TTC549 (cell line): ENCODE measurements around the gene ACTN1.
"Not testable (repeated sequence)": the region's sequence is repeated elsewhere in the genome, so short reads cannot be mapped to it uniquely, and the experiment has no call there.

Source experiments
- FAIRE-seq: peaks from 2 replicates; lab custom pipeline; 2012; peaks lifted over from hg19 to GRCh38; lab: Jason Lieb, UNC

The ACTN1 gene

DNA sequence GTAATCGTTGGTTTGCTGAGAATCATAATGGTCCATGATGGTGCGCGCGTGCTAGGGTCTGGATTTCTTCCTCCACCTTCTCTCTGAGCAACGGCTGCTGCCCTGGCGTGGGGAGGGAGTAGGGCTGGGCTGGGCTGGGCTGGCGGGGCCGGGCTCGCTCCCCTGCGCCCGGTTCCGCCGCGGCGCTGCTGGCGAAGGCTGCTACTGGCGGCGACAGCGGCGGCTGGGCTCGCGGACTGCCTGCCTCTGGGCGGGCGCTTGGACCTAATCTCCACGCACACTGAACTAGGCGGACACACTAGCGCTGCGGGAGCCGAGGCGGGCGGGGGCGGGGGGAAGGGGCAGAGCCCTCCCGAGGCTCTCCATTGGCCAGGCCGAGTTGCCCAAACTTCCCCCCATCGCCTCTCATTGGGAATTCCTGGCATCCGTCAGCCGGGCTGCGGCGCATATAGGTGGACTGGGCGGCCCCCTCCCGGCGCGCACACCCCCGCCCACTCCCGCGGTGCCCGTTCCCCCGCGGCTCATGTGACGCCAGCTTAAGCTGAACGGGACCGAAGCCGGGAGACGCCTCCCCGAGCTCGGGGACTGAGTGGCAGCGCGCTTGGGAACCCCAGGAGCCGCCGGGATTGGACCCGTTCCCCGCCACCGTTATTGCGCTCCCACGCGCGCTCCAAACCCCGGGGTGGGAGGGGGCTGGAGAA, at the start of gene ACTN1:
Gene ACTN1, minus strand, starts transcription at position 282 of the 701 bp plus-strand sequence. Its CDS starts 246 bp downstream, at position 36.
- no peak for FAIRE-seq

GRCh38 chr14:69027242-69027913, 48.3 kb upstream of the ACTN1 start:
- no peak for FAIRE-seq

GRCh38 chr14:69023035-69023434, 43.9 kb upstream of the ACTN1 start:
- no peak for FAIRE-seq

DNA sequence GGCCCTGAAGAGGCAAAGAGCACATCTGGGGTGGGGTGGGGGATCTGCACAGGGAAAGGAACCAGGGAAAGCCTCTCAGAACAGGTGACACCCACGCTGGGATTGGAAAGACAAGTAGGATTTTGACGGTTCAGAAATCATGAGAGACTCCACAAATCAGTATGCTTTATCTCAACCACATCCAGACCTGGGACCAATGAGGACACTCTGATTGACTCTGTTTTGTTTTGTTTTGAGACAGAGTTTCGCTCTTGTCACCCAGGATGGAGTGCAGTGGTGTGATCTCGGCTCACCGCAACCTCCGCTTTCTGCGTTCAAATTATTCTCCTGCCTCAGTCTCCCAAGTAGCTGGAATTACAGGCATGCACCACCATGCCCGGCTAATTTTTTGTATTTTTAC, 43.0 kb upstream of the ACTN1 start:
- FAIRE-seq, result not testable (repeated sequence)

- no peak for FAIRE-seq
These were observed 38.6 kb upstream of the ACTN1 start for GRCh38 chr14:69017706-69018105.

DNA sequence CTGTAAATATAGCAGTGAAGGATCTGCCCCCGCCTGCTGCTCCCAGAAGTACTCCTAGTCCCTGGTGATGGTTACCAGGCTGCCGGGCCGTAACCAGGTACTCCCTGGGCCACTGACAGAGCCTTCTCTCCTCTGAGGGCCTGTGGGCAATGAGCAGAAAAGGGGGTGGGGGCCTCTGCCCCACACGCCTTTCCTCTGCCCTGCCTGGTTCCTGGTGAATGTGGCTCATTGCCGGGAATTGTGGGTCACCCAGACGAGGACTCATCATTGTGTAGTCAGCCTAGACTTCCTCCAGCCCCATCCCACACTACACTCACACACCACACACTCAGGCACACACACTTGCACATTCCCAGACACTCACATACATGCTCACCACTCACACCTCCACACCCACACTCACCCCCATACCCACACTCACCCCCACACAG, 35.7 kb upstream of the ACTN1 start:
- no peak for FAIRE-seq

- FAIRE-seq, result no peak
These were observed 35.1 kb upstream of the ACTN1 start for GRCh38 chr14:69013943-69014782.

- no peak for FAIRE-seq
These were observed 33.3 kb upstream of the ACTN1 start for GRCh38 chr14:69012256-69012953.

GRCh38 chr14:69010648-69011047, 31.5 kb upstream of the ACTN1 start:
- FAIRE-seq, result no peak

DNA sequence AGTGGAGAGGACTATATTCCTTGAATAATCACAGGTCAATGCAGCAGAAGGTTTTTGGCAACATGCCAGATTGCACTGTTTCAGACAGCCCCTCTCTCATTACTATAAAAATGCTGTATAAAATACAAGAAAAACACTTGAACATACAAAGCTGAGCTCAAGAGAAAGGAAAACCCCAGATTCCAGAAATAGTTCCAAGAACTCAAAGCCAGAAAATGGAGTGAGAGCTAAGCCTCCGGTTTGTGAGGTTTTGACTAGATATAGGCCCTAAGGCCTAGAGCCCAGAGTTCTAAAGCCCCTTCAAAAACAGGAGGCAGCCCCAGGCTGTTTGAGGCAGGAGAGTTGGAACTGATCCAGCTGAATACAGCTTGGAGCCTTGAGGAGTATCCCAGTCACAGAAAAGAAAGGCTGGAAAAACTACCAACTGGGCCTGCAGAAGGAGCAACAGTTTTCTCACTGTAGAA, 29.4 kb upstream of the ACTN1 start:
- FAIRE-seq, result no peak

DNA sequence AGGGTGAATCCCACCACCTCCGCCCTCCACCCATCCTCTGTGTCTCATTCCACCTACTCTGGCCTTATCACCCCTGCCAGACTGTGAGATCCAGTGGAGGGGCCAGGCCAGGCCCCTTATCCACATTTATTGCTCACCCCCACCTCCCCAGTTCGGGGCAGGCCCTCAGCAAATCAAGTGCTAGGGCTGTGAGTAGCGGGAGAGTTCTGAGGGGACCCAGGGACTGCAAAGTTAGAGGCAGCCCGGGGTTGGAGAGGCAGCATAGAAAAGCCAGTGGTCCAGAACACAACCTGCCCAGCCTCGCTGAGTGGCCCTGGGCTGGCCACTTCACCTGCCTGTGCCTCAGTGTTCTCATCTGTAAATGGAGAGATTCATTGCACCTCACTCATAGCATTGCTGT, 27.2 kb upstream of the ACTN1 start:
- no peak for FAIRE-seq

DNA sequence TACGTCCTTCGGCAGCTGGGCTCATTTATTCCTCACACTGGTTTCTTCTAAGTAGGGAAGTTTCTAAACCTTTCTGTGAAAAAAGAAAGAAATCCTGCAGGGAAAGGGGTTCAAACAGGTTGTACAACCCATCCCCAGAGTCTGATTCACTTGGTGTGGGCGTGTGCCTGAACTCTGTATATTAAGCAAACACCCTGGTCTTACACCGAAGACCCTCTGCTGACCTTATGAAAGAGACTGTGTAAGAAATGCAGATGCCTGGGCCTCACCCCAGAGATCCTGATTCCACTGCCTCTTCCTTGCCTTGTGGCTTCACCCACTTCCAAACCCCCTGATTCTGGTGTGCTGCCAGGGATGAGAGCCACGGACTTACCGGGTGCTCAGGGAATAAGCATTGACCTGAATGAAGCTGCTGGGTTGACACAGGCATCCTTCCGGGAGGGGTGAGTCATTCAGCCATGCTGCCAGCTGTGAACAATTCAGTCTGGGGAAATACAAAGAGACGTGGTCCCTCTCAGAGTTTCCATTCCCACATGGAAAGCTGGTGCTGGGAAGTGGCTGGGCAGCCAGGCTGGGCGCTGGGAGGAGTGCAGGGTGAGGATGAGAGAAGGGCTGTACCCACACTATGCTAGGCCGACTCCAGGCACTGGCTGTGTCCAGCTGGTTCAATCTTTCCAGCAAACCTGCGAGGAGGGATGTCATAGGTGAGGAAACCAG, 26.5 kb upstream of the ACTN1 start:
- no peak for FAIRE-seq

GRCh38 chr14:69004731-69005431, 25.8 kb upstream of the ACTN1 start:
- FAIRE-seq, result no peak

DNA sequence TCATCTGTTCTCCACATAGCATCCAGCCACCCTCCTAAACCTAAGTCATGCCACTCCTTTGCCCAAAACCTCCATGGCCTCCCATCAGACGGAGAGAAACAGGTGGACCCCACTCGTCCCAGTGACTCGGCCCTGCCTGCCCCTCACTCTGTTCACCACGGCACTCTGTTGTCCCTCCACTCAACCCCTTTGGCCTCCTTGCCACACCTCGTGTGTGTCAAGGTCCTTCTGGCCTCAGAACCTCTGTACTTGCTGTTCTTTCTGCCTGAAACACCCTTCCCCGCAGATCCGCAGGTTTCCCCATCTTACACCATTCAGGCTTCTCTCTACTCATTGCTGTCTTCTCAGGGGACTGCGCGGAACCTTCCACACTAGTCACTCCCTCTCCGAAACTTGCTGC, 24.5 kb upstream of the ACTN1 start:
- FAIRE-seq, result no peak

- FAIRE-seq, result no peak
These were observed 23.0 kb upstream of the ACTN1 start for GRCh38 chr14:69002069-69002468.

GRCh38 chr14:69001375-69001774, 22.3 kb upstream of the ACTN1 start:
- FAIRE-seq, result no peak

GRCh38 chr14:68998062-68998461, 19.0 kb upstream of the ACTN1 start:
- FAIRE-seq, result no peak

- no peak for FAIRE-seq
These were observed 16.6 kb upstream of the ACTN1 start for GRCh38 chr14:68995731-68996130.

DNA sequence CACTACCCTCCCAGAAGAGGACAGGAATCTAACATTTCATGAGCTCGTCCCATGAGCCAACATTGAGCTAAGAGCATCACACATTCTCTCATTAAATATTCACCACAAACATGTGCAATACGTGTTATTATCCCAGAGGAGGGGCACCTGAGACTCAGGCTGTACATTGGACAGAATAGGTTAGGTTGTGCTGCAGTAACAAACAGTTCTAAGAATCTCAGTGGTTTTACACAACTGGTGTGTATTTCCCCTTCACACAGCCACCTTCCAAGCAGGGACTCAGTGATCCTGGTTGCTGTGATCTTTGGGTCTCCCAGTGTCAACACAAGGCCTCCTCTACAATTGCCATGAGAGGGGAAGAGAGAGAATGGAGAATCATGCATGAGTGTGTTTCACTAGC, 15.0 kb upstream of the ACTN1 start:
- FAIRE-seq, result no peak

DNA sequence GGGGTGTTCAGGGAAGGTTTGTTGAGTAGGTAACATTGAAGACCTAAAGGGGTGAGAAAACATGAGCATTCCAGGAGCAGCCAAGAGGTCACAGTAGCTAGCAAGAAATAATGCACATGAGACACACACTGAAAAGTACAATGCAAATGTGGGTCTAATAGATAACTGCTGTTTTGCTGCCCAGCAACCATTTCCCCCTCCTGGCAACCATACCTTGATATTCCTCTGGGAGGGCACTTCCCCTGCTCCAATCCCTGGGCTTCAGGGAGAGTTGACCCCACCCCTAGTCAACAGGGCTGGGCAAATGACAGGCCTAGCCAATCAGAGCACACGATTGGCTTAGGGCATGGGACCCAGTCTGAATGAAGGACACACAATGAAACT, 8.5 kb upstream of the ACTN1 start:
- no peak for FAIRE-seq
